Measurements from ENCODE around the gene NFYC.

The NFYC gene

DNA sequence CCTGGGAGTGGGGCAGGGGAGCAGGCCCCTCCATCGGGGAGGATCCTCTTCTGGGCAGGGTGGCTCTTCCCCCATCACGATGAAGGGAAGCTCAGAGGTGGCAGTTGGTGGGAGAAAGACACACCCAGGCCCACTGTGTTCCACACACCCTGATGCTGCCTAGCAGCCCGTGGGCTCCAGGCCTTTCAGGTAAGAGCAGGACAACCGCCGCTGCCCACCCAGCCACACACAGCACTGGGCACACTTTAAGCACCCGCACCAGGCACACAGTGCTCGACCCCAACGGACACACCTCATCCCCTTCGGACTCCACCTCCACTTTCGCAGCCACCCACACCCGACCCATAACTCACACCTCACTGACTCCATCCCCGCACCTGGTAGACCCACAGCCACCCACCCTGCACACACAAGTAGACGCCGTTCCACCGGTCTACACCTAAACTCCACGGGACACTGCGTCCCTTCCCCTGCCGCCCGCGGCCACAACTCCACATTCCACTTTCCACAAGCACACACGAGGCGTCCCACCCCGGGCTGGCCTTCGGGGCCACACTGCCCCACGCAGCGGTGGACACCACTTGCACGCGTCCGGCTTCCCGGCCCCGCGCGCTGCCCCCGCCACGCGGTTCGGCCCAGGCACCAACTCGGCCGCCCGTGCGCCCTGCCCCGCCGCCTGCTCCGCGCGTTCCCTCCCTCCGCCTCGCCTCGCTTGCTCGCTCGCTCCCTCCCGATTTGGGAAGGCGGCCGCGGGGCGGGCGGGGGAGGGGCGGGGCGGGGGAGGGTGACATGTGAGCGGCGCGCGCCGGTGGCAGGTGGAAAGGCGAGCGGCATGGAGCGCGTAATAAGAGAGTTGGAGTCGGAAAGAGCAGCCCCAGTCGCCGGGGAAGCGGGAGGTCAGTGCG lies 91.7 kb downstream of the NFYC start, which contains the start of gene KCNQ4:
KCNQ4 (plus strand) TSS at position 787 of the 905 bp plus-strand sequence. CDS start 307 bp downstream, outside the sequence.
- DNase-seq, result no peak

DNA sequence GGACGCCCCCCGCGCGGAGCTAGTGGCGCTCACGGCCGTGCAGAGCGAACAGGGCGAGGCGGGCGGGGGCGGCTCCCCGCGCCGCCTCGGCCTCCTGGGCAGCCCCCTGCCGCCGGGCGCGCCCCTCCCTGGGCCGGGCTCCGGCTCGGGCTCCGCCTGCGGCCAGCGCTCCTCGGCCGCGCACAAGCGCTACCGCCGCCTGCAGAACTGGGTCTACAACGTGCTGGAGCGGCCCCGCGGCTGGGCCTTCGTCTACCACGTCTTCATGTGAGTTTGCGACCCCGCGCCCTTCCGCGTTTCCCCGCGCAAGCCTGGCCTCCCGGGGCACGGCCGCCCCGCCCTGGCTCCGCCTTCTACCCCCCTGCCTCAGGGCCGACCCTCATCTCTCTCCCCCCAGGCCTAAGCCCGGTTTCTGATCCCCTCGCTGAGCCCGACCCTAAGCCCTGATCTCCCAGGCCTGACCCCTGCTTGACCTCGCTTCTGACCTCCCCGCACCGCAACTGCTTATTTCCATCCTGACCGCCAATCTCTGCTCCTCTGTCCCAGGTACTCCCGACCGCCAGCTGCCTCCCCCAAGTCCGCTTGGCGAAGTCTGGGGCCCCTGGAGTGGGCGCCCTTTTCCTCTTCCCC lies 92.8 kb downstream of the NFYC start:
- no peak for DNase-seq

DNA sequence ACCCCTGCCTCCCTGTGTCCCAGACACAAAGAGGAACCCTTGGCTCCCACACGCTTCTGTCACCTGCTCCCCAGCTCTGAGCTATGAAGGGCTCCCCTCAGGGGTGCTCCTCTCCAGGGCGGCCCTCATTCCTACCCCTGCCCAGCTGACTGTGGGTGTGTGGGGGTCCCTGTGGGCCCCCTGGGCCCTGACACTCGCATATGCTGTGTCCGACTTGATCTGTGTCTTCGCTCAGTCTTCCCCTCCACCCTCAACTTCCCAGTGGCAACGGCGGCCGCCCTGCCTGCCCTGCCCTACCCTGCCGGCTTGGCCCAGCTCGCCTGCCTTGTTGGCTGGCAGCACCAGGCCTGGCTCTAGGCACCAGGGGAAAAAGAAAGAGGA lies 93.3 kb downstream of the NFYC start:
- DNase-seq, result no peak

DNA sequence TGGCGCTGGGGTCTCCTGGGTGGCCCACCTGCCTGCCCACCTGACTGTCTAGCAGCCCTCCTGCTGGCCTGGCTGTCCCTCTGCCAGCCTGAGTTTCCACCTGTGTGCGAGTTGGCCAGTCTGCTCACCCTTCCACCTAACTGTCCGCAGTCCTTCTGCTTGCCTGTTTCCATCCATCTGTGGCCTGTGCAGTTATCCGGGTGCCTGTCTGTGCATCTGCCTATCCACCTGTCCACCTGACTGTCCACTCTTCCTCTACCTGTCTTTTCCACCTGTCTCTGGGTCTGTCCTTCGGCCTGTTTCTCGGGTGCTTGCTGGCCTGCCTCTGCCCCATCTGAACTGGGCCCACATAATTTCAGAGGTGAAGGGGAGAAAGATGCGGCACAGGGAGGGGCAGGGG lies 93.9 kb downstream of the NFYC start:
- DNase-seq, result no peak

DNA sequence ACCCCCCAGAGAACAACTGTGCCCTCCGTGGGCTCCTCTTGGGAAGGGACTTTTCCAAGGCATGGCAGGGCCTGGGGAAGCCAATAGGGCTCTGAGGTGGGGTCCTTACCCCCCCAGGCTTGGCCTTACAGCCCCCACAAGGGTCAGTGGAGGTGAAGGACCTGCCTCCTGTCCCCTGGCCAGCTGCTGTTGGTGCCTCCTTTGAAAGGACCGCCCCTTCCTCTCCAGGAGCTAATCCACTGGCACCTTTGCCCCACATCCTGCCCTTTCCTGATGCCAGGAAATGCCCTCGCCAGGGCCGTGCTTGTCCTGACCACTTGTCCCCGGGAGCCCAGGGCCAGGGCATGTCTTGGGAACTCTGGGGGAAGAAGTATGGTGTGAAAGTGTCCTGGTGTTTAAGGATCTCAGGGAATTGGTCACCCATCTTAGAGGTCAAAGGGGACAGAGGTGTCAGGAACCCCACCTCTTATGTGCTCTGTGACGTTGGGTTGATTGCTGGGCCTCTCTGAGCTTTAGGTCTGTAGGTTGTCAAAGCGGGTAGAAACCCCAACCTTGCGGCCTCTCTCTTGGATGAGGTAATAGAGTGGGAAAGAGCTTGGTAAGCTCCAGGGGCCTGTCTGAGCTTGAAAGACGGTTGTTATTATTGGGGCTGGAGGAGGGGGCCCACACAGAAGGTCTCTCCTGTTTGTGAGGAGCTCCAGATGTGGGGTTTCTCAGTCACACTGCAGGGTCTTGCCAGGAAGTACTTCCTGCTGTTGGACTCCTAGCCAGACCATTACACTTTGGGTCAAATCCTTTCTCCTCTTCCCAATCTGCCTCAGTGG lies 94.9 kb downstream of the NFYC start:
- DNase-seq, result no peak

DNA sequence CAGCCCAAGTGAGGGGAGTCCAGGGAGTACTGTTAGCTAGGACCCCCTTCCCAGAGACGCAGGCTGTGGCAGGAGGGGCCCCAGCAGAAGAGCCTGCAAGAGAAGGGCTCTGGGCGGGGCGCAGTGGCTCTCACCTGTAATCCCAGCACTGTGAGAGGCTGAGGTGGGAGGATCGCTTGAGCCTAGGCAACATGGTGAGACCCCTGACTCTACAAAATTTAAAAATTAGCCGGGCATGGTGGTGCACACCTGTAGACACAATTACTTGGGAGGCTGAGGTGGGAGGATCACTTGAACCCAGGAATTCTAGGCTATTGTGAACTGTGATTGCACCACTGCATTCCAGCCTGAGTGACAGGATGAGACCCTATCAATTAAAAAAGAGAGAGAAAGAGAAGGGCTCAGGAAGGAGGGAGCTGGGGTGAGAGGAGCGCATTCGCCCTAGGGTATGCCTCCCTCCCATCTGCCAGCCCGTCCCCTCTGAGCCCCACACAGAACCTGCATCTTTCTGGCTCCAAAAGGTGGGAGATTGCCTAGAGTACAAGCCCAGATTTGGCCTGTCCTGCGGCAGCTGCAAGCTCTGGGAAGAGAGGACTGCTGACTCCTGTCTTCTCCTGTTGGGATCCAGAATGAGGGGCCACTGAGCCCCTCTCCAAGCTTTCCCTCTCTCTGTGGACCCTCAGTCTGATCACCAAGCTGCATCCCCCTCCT lies 95.6 kb downstream of the NFYC start:
- no peak for DNase-seq

DNA sequence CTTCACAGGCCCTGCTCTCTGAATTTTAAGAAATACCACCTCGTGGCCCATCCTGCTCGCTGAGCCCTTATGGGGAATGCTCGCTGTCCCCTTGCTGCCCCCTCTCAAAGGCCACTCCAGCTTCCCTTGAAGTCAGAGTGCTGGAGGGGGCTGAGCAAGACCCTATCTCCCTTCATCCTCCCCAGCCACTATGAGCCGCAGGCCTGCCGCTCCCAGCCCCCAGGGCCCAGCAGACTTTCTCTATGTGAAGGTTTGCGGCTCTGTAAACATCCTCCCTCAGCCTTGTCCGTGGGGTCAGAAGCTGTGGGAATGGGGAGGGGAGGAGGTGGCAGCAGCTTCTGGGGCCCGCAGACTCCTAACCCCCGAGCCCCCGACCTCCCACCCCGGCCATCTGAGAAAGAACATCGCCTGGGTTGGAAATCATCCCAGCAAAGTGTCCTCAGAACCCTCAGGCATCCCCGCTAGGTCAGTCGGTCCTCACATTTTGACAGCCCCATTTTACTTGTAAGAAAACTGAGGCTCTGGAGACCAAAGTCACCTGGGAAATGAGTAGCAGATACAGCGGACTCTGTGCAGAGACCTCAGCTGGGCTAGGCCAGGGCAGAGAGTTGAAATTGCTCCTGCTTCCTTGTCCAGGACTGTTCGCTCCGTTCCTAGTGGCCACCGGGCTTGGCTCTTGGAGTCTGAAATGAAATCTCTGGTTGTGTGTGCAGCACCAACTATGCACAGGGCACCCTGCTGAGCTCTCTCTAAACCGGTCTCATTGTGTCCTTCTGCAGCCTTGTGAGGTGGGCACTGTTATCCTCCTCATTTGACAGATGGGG lies 96.4 kb downstream of the NFYC start:
- DNase-seq, result no peak

DNA sequence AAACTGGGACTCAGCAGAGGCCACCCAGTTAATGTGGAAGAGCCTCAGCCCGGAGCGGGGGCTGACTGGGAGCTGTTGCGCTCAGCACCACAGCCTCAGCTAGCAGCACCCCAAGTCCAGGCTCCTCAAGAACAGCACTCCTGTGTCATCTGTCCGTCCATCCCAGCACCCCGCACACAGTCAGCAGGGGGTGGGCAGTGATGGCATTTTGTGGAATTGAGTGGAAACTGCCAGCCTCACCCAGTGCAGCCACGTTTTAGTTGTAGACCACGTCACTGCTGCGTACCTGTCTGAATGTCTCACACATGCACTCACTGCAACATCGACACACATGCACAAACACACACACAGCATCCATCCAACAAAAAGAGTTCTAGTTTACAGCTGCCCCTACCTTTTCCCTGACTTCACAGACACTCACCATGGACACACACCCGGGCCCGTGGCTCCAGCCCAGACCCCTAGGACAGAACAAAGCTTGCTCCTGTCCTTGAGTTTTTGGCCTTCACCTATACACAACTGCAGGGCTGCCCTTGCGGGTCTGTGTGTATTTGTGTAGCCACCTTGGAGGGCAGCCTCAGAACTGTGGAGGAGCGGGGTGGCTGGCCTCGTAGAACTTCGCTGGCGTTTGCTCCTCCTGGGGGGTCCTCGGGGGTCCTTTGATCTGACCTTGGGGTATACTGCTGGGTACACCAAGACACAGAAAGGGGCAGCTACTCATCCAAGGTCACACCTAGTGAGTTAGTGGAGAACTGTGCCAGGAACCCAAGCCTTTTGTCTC lies 97.2 kb downstream of the NFYC start:
- DNase-seq, result no peak

DNA sequence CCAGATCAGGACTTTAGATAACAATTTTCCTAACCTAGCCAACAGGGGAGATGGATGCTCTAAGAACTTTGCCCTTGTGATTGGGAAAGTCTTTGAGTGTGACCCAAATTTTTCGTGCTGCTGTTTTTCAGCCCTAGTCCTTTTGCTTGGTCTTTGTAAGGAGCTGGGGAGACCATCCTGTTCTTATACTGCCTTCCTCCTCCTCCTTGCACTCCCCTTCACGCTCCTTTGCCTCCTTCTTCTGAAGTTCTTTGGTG lies 97.8 kb downstream of the NFYC start:
- no peak for DNase-seq

DNA sequence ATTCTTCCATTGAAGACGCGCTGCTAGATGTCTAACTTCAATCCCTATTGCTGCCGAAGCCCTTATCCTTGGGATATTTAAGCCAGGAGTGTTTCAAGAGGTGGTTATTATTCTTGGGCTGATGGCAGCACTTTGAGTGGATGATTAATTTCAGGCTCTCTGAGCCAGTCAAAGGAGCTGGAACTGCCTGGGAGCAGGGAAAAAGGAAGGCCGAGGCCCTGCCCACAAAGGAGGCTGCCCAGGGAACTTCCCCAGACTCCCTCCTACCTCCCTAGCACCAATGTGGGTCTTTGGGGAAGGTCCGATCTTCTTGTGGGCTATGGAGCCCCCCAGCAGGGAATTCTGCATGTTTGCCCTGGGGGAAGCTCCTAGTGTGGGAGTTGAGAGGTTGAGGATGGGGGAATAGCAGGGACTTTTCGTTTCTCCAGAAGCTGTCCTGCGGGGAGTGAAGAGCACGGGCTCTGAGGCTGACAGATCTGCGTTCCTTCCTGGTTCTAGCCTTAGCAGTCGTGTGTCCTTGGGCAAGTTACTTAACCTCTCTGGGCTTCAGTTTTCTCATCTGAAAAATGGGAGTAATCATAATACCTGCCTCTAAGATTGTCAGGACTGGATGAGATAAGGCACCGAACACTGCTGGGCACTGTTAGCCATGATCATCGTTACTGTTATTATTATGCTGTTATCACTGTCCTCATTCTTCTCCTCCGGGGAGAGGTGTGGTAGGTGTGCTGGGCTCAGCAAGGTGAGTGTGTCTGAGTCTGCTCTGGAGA lies 98.3 kb downstream of the NFYC start:
- no peak for DNase-seq

DNA sequence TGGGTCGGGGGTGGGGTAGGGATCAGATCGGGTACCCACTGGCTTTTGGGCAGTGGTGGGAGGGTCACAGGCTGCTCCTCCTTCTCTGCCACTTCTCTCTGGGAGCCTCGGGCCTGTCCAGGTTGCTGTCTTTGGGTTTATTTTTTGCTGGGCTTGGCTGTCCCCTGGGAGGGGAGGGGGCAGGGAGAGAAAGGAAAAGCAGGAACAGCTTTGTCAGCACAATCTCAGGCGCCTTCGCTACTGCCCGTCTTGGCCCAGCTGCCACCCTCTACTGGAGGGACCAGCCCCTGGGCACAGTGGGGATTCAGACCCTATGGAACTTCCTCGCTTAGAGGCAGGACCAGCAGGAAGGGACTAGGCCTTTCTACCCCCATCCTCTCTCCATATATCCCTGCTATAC lies 100.5 kb downstream of the NFYC start:
- DNase-seq, result no peak

DNA sequence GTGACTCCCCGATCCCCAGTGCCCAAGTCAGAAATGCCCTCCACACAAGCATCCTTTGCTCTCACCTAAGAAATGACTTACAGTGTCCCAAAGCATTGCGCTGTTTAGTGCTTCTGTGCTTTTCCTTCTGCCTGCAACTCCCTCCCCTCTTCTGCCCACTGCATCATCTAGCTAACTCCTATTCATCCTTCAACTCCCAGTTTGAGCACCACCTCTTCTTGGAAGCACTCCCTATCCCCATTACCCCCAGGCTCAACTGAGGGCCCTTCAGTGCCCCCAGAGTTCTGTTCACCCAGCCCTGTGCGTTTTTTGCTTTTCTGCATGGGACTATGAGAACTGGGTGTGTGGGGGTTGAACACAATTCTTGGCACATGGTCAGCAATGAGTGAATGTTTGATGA lies 102.1 kb downstream of the NFYC start:
- no peak for DNase-seq

DNA sequence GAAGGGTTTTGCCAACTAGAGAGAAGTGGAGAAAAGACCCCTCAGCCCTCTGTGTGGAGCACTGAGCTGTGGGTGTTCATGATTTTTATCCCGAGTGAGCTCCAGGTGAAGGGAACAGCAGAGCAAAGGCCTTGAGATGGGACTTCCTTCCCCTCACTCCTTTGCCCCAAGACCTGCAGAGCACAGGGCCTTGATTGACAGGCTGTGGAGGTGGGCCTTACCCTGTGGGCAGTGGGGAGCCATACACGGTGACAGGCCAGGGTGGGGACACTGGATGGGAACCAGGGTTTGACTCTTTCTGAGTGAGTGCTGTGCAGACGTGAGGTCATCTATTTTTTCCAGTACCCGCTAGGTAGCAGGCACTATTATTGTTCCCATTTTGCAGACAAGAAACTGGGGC lies 102.5 kb downstream of the NFYC start:
- DNase-seq, result no peak

DNA sequence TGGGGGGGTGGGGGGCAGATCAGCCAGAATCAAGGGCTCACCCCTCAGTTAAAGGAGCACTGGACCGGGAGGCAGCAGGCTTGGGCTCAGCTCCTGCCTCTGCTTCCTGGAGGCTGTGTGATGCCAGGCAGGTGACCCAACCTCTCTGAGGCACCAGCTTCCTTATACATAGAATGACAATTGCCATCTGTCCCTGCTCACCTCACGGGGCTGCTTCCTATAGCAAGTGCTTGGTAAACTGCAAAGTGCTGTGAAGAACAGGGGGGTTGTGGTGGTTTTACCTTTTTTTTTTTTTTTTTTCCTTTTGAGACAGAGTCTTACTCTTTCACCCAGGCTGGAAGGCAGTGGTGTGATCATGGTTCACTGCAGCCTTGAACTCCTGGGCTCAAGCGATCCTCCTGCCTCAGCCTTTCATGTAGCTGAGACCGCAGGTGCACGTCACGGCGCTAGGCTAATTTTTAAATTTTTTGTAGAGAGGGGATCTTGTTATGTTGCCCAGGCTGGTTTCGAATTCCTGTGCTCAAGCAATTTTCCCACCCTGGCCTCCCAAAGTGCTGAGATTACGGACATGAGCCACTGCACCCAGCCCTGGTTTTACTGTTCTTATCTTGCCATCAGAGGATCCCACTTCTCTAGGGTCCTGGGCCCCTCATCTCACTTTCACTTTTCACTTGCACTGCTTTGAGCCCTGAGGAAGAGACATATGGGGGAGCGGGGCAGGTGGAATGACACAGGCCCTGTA lies 103.6 kb downstream of the NFYC start:
- no peak for DNase-seq

DNA sequence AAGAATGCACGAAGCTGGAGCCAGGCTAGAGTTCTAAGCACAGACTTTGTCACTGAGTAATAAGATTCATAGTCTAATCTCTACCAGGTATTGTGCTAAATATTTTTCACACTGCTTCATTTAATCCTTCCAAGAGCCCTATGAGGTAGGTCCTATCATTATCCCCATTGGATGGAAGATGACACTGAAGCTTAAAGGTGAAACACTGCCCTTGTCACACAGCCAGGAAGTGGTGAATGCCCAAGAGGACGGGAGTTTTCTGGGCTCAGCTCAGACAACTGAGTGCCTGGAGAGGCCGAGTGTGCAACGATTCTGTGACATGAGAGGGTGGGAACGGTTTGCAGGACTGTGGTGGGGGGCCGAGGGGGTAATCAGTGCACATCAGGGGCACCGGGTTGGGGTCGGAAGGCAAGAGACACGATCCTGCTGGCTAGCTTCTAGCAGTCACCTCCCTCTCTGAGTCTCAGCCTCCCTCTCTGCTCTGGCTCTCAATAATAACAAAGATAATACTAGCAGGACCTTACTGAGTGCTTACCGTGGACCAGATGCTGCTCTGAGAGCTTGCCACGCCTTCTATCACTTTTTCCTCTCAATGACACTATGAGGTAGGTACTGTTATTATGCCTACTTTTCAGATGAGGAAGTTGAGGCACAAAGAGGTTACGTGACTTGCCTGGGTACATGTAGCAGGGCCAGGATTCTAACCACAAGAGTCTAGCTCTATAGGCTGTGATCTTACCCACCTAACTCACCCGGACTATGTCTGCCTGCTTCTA lies 104.5 kb downstream of the NFYC start:
- no peak for DNase-seq

DNA sequence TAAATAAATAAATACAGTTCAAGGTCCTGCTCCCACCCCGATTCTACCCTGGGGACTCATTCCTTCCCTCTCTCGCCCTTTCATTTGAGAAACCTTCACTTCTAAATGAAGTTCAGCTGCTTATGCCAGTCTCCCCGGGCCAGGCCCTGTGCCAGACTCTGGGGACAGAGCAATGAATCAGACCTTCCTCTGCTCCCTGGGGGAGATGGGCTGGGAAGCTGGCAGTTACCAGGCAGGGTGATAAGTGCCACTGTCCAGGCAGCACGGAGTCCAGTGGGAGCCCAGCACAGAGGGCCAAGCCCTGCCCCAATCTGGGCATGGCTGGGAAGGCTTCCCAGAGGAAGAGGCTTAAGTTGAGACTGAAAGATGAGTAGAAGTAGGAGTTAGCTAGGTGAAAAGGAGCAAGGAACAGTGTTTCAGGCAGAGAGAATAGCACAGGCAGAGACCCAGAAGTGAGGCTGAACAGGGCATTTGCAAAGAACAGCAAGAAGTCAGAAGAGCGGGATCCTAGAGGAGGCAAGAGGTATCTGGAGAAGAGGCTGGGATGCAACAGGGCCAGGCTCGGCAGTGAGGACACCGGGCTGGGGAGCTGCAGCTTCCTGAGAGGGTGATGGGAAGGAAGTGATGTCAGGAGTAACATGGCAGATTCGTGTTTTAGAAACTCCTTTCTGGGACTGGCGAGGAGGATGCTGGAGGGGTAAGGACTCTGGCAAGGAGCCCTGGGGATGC lies 105.6 kb downstream of the NFYC start:
- peak; percentile 15 for DNase-seq

DNA sequence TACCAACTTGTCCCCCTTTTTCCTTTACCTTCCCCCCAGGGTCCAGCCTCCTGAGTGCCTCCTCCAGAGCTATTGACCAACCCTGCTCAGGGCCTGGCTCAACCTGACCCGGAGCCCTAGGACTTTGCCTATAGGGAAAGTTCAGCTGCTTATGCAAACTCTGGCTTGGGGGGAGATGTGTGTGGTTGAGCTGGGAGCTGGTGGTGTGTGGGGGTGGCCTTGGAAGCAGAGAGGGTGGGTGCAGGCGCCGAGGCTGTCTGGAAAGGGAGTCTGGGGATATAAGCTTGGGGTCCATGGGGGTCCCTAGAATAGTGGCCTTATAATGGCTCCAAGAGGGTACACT lies 106.1 kb downstream of the NFYC start:
- DNase-seq, result no peak
